Activated naive CD4-positive, alpha-beta T cell treated with anti-CD3 and anti-CD28 coated beads, Interleukin-2, amount 50 U/mL, for 72 hours (primary cell): ENCODE data around the gene FAM184B. TPM values are rescaled to one million over a fixed set of nuclear protein-coding genes. Genes with fewer than 3 reads are reported as not detected.

Experiments used
- ATAC-seq, 2 donors: fragments of 150-1000 bp; cut with Tn5 transposase; 2 replicates each; pipeline ENCODE4 v1.10.0; 2021; ENCODE audit warnings: mild to moderate bottlenecking in 2 of 2, moderate library complexity in 2 of 2
- DNase-seq, 2 donors: peaks; one replicate each; pipeline ENCODE4 v3.0.0; 2021 to 2022; ENCODE audit warnings: low spot score in 2 of 2
- H3K27ac Mint-ChIP-seq, 2 donors: one replicate each; pipeline ENCODE4 v1.8.0; 2022; ENCODE audit warnings: mild to moderate bottlenecking in 2 of 2, mixed read lengths in 2 of 2
- H3K36me3 Mint-ChIP-seq, 2 donors: one replicate each; pipeline ENCODE4 v1.8.0; 2022; ENCODE audit warnings: mixed read lengths in 2 of 2
- H3K9me3 Mint-ChIP-seq, 2 donors: one replicate each; pipeline ENCODE4 v1.8.0; 2022; ENCODE audit warnings: mixed read lengths in 2 of 2
- total RNA-seq, 2 donors: library from RNA; stranded (reverse); gene quantifications; one replicate each; pipeline ENCODE4 v1.2.3, GENCODE V29; 2022

The FAM184B gene
- total RNA-seq, 2 donors from 2014 or later = not detected

DNA sequence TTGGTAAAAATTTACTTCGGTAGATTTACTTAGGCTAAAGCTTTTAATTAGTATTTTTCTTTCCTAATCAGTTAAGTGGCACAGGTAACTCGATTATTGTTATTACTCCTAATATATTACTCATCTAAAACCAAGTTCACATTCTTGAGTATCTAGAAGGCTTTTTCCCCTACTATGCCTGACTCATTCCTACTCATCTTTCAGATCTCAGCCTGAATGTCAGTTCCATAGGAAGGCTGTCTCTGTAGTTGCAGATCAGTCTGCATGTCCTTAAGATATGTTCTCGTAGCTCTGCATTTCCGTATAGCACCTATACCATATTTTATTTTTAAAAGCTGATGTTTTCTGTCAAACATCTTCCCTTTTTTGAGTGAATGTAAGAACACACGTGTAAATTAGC lies 5.9 kb upstream of the FAM184B start:
- no peak for DNase-seq
- ATAC-seq = peak in 1 of 2 donors; percentile 60
- H3K36me3 Mint-ChIP-seq = peaks cover 9 to 13% of the 10 kb centered on the region in 2 donors
- no peak overlapping the region for H3K27ac Mint-ChIP-seq
- H3K9me3 Mint-ChIP-seq = no peaks in the 10 kb centered on the region

DNA sequence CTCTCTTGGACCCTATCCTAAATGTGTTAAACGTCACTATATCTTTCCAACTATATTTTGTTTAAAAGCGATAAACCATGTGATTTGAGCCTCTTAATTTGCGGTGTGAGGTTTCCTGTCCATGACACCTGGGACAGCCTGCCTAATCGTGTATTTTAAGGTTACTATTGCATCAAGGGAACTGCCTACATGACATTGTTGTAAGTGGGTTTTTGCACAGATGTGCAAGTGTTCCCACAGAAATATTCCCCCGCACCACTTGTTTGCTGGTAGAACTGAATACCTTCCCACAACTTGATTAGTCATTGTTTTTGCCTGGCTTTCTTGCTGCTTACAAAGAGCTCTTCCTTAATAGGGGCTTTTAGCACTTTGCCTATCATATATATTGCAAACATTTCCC lies 5.1 kb upstream of the FAM184B start:
- no peak overlapping the region for H3K27ac Mint-ChIP-seq

DNA sequence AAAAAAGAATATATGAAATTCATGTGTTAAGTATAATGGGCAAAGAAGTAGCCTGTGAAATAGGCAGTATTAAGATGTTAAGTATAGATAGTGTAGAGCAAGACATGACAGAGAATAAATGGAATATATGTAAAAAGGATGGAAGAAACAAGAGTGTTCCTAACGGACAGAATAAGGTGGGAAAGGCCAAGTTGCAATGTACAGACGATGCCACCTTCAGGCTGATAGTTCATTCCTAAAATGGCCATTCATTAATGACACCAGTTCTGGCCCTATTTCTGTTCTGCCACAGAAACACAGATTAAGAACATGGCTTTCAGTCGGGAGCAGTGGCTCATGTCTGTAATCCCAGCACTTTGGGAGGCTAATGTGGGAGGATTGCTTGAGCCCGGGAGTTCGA lies 4.4 kb upstream of the FAM184B start:
- DNase-seq (no peak), ATAC-seq (no peak)
- Mint-ChIP-seq H3K9me3 (no peaks in the 10 kb centered on the region), H3K27ac (no peak overlapping the region), H3K36me3 (peaks cover 10 to 16% of the 10 kb centered on the region in 2 donors)

More for the DNA sequence above, 5.1 kb upstream of the FAM184B start:
- no peak for DNase-seq
- ATAC-seq = no peak
- H3K36me3 Mint-ChIP-seq = peaks cover 13 to 16% of the 10 kb centered on the region in 2 donors
- no peaks in the 10 kb centered on the region for H3K9me3 Mint-ChIP-seq

DNA sequence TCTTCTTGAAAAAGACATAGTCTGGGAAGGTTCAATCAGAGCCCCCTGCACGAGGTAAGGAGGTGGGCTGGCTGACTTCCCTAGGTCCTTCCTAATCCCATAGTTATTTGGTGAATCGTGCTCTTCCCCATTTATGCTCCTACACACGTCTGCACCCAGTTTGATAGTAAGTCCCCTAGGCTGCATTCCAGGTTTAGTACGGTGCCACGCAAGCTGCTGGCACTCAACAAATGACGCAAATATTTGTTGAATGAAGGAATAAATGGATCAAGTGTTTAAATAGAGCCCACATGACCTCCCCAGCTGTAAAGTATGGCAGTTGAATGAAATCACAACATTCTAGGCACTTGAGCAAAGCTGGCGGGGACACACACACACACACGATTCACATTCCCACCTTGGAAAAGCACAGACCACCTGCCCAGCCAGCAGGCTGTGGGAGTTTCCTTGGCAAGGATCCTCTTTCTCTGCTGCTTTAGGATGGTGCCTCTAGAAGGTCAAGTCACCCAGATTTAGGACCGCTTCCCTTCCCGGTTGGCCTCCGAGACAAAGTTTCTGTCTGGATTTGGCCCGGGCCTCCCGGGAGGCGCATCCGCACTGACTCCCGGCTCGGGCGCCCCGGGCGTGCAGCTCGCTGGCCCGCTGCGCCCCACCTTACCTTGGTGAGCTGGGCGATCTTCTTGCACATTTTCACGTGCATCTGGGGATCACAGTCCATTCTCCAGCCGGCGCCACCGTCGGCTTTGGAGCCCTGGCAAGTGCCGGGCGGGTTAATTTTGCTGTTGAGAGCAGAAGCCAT lies 721 bp downstream of the FAM184B start:
- ATAC-seq (no peak), DNase-seq (no peak)
- Mint-ChIP-seq H3K9me3 (no peaks in the 10 kb centered on the region), H3K27ac (no peak overlapping the region), H3K36me3 (peaks cover 7 to 10% of the 10 kb centered on the region in 2 donors)

DNA sequence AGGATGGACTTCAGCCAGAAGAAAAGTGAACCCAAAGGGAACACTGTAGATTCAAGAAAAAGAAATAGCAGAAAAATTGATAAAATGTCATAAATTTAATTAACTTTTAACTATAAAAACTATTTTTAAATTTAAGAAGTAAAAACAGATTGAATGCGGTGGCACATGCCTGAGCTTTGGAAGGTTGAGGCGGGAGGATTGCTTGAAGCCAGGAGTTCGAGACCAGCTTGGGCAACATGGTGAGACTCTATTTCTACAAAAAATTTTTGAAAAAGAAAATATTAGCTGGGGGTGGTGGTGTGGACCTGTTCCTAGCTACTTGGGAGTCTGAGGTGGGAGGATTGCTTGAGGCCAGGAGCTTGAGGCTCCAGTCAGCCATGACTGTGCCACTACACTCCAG lies 3.0 kb downstream of the FAM184B start:
- ATAC-seq (no peak), DNase-seq (no peak)
- H3K36me3 Mint-ChIP-seq = peaks cover 7 to 10% of the 10 kb centered on the region in 2 donors
- no peak overlapping the region for H3K27ac Mint-ChIP-seq
- H3K9me3 Mint-ChIP-seq = no peaks in the 10 kb centered on the region

DNA sequence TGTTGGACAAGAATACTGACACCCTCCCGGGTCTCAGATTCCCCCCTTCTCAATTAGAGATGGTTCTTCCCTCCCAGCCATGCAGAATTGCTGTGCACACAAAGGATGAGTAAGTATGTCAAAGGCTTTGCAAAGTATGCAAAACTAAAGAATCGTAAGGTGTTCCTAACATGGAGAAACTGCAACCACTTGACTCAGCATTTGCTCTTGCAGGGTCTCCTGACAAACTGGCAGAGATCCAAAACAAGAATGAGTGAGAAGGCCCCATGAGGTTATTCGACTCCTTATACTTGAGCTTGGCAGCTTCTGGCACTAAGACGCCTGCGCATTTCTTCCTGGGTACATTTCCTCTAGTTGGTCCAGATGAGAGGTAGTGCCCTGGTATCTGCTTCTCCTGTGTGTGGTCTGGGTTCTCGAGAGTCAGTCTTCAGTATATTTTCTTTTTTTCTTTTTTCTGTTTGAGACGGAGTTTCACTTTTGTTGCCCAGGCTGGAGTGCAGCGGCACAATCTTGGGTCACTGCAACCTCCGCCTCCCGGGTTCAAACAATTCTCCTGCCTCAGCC lies 8.2 kb downstream of the FAM184B start:
- H3K36me3 Mint-ChIP-seq = no peaks in the 10 kb centered on the region
- no peak for ATAC-seq
- no peak for DNase-seq
- H3K27ac Mint-ChIP-seq = no peak overlapping the region
- H3K9me3 Mint-ChIP-seq = no peaks in the 10 kb centered on the region

DNA sequence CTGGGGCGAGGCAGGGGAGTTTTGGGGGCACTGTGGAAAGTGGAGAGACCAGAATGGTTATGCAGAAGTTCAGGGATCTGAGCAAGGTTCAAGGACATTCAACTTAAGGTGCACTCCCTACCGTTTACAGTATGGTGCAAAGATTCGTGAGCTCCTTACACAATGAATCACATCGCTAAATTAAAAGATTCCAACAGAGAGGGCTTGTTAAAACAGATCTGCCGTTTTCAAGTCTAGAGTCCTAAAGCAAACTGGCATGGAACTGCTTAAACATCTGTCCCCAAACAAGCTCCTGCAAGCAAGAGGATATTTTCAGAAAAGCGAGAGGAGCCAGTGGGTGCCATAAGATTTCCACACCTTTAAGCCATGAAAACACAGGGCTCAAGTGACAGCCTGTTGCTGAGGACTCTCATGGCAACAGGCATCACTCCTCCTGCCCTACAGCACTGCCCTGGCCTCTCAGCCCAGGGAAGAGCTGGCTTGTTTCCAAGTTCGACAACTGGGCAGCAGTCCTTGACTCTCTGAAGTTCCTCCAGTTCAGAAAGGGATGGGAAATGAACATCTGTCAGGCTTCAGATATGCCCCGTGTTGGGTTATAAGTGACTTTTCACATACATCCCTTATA lies 10.0 kb downstream of the FAM184B start:
- Mint-ChIP-seq H3K27ac (no peak overlapping the region), H3K9me3 (no peaks in the 10 kb centered on the region), H3K36me3 (peaks cover 0 to under 1% of the 10 kb centered on the region in 2 donors)
- ATAC-seq (no peak), DNase-seq (no peak)

DNA sequence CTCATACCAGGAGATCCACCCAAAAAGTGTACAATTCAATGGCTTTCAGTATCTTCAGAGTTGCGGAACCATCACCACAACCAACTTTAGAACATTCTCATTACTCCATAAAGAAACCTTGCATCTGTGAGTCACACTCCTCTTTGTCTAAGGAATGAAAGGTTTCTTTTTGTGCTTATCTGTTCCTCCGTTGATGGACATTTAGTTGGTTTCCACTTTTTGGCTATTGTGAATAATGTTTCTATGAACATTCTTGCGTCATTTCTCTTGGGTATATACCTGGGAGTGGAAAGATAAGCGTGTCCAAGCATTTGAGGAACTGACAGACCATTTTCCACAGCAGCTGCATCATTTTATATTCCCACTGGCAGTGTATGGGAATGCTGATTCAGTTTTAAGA lies 10.6 kb downstream of the FAM184B start:
- Mint-ChIP-seq H3K9me3 (peaks cover 0 to 3% of the 10 kb centered on the region in 2 donors), H3K27ac (no peak overlapping the region), H3K36me3 (peaks cover 0 to 6% of the 10 kb centered on the region in 2 donors)
- ATAC-seq (no peak), DNase-seq (no peak)

DNA sequence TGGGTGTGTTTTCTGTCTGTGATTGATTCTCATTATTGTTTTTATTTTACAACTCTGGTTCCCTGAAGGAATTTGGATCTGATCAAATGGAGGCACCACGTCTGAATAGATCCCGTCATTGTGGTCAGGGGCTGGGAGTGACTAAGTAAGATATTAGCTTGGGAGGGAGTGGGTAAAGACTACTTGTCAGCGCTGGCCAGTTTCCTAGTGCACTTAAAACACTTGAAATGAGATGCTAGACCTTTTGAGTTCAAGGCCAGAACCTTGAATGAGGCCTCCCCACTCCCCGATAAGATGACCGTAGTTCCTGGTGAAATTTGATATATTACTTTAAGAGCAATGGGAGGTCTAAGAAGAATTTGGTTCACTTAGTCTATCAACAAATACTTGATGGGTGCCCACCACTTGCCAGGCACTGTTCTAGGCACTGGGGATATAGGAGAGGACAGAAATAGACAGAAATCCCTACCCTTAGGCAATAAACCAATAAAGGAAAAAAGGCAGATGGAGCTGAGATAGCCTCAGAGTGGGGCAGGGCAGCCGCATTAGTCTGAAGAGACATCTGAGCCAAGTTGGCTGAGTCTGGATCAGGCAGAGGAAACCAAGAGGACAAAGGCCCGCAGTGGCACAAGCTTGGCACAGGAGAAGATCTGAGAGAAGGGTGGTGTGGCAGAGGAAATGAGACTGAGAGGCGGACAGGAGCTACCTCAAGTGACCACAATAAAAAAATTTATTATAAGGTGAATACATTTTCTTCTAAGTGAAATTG lies 11.8 kb downstream of the FAM184B start:
- DNase-seq (no peak), ATAC-seq (no peak)
- Mint-ChIP-seq H3K27ac (no peak overlapping the region), H3K36me3 (peaks cover 0 to 9% of the 10 kb centered on the region in 2 donors), H3K9me3 (peaks cover 0 to 3% of the 10 kb centered on the region in 2 donors)

DNA sequence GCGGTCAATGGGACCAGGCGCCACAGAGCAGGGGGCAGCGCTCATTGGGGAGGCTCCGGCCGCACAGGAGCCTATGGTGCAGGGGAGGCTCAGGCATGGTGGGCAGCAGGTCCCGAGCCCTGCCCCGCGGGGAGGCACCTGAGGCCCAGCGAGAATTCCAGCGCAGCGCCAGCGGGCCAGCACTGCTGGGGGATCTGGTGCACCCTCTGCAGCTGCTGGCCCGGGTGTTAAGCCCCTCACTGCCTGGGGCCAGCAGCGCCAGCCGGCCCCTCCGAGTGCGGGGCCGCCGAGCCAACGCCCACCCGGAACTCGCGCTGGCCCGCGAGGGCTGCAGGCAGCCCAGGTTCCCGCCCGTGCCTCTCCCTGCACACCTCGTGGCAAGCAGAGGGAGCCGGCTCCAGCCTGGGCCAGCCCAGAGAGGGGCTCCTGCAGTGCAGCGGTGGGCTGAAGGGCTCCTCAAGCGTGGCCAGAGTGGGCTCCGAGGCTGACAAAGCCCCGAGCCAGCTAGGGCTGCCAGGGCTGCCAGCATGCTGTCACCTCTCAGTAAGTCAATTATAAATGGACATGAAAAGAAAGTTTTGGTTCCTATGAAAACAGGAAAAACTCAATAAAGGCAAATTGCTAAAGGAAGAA lies 14.5 kb downstream of the FAM184B start:
- Mint-ChIP-seq H3K9me3 (peaks cover 0 to 3% of the 10 kb centered on the region in 2 donors), H3K27ac (no peak overlapping the region), H3K36me3 (peaks cover 0 to 9% of the 10 kb centered on the region in 2 donors)
- DNase-seq (no peak), ATAC-seq (no peak)

DNA sequence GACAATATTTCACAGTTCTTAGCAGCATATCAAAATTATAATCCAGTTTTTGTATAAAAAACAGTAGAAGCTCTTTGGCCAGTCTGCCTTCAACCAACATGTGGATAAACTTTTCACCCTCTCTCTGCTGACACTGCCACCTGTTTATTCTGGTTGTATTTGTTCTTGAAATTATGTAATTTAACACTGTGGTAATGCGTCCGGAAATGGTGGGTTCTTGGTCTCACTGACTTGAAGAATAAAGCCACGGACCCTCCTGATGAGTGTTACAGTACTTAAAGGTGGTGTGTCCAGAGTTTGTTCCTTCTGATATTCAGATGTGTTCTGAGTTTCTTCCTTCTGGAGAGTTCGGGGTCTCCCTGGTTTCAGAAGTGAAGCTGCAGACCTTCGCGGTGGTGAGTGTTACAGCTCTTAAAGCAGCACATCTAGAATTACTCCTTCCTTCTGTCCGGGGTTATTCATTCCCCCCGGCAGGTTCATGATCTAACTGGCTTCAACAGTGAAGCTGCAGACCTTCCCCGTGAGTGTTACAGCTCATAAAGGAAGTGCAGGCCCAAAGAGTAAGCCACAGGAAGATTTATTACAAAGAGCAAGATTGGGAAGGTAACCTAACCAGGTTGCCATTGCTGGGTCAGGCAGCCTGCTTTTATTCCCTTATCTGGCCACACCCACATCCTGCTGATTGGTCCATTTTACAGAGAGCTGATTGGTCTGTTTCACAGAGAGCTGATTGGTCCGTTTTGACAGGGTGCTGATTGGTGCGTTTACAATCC lies 15.7 kb downstream of the FAM184B start:
- Mint-ChIP-seq H3K27ac (no peak overlapping the region), H3K9me3 (peaks cover 0 to 3% of the 10 kb centered on the region in 2 donors), H3K36me3 (peaks cover 0 to 9% of the 10 kb centered on the region in 2 donors)
- no peak for ATAC-seq
- DNase-seq = no peak

DNA sequence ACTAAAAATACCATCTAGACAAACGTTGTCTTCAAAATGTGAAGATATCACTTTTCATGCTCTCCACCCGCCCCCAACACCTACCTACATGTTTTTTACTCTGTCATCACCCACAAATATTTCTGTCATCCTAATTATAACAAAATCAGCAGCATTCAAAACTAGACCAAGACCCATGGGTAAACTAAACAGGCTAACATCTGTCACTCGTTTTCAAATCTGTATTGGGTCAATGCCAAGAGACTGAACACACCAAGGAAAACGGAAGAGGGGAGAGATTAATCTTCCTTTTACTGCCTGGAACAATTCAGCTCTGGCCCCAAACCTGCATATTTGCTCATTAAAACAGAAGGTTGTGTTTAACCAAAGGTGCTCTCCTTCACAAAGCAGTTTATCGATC lies 17.5 kb downstream of the FAM184B start:
- DNase-seq (no peak), ATAC-seq (no peak)
- Mint-ChIP-seq H3K9me3 (peaks cover 0 to 3% of the 10 kb centered on the region in 2 donors), H3K36me3 (peaks cover 0 to 9% of the 10 kb centered on the region in 2 donors), H3K27ac (no peak overlapping the region)

DNA sequence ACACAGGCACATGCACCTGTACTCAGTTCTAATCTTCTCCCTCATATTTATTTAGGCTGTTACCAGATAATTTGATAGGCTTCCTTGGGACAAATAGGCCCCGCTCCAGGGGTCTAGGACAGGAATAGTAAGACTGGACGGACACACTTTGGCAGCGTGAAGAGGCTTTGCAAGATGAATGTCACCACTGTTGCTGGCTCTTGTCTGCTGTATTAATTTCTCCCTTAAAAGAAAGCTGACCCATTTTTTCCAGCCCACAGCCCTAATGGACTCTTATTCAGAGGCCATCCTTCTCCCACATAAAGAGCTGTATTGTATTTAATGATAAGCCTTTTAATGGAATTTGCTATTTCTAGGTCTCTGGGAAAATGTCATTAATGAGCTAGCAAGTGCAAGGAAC lies 18.0 kb downstream of the FAM184B start:
- ATAC-seq (no peak), DNase-seq (no peak)
- Mint-ChIP-seq H3K36me3 (peaks cover 0 to 9% of the 10 kb centered on the region in 2 donors), H3K27ac (no peak overlapping the region), H3K9me3 (peaks cover 0 to 3% of the 10 kb centered on the region in 2 donors)

DNA sequence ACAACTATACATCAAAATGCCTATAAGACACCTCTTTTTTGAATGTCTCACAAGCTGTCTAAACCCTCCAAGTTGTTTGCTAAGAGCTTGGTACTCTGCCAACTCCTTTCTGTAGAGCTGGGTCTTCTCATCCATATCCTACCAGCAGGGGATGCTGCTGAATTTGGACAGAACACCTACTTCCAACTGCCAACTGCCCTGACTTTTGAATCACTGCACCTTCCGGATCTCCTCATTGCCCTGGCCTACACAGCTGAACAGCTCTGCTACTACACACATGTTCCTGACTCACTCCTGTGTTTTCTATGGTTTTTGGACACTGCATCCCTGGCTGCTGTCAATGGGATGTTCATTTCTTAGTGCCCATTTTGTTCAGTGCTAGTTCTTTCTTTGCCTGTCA lies 18.7 kb downstream of the FAM184B start:
- peaks cover 0 to 3% of the 10 kb centered on the region in 2 donors for H3K9me3 Mint-ChIP-seq
- H3K36me3 Mint-ChIP-seq = peaks cover 0 to 9% of the 10 kb centered on the region in 2 donors
- no peak for DNase-seq
- no peak overlapping the region for H3K27ac Mint-ChIP-seq
- ATAC-seq = peak in 1 of 2 donors; percentile 56

DNA sequence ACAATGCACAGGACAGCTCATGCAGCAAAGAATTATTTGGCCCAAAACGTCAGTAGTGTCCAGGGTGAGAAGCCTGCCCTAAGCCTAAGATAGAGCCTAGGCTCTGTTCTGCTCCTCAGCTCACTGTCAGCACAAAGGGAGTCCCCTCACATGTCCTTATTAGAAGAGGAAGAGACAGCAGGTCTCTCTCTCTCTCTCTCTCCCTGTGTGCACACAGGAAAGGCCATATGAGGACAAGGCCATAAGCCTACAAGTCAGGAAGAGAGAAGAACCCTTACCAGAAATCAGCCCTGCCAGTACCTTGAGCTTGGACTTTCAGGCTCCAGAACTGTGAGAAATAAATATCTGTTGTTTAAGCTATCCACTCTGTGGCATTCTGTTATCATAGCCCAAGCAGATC lies 20.4 kb downstream of the FAM184B start:
- ATAC-seq (no peak), DNase-seq (no peak)
- no peak overlapping the region for H3K27ac Mint-ChIP-seq
- peaks cover 0 to 5% of the 10 kb centered on the region in 2 donors for H3K36me3 Mint-ChIP-seq
- H3K9me3 Mint-ChIP-seq = peaks cover 0 to under 1% of the 10 kb centered on the region in 2 donors

DNA sequence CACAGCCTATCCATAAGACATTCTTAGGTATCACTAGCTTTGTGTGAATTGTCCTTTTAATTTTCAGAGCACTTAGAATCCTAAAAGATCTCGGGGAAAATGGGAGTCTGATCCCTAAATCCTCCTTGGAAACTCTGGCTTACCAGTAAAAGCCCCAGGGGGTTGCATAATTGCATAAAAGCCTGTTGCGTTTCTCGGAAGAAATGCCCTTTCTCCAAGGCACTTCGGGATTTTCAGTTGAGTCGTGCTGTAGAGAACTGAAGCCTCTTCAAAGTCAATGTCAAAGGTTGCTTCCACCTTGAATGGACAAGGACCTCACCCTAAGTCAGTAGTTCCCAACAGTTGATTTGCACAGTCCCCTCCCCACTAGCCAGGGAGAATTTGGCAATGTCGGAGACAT lies 20.8 kb downstream of the FAM184B start:
- H3K9me3 Mint-ChIP-seq = no peaks in the 10 kb centered on the region
- peaks cover 0 to under 1% of the 10 kb centered on the region in 2 donors for H3K36me3 Mint-ChIP-seq
- DNase-seq (no peak), ATAC-seq (no peak)
- H3K27ac Mint-ChIP-seq = no peak overlapping the region
